ENCODE measurements around the gene NOC2L. TPM values are rescaled to one million over a fixed set of nuclear protein-coding genes. Genes with fewer than 3 reads are reported as not detected.

The NOC2L gene
- total and polyA plus RNA-seq, 2 experiments from 2014 or later: 95.4 to 119 TPM

- no peak for DNase-seq (ENCODE audit: low read depth in 1 of 2, low spot score in 1 of 2)
- Histone ChIP-seq H3K27me3 (peaks cover 21% of the 10 kb centered on the region), H3K4me3 (no peak overlapping the region), H3K4me1 (ENCODE audit: low read depth) (peaks cover 7% of the 10 kb centered on the region), H3K9me3 (ENCODE audit: low read depth) (no peaks in the 10 kb centered on the region), H3K36me3 (no peaks in the 10 kb centered on the region), H3K27ac (no peak overlapping the region)
- TF ChIP-seq CTCF (IDR thresholded peaks at IDR 0.05; ENCODE audit: low read depth, low read length): no peak
These were observed 28.4 kb downstream of the NOC2L start for GRCh38 chr1:930633-931138.

GRCh38 chr1:929712-930632, 29.1 kb downstream of the NOC2L start:
- peaks cover 1% of the 10 kb centered on the region for H3K4me1 ChIP-seq (ENCODE audit: low read depth)
- H3K27me3 ChIP-seq: peaks cover 21% of the 10 kb centered on the region
- no peak overlapping the region for H3K4me3 ChIP-seq
- no peak for TF ChIP-seq CTCF (IDR thresholded peaks at IDR 0.05; ENCODE audit: low read depth, low read length)
- no peak overlapping the region for H3K27ac ChIP-seq
- no peak for DNase-seq (ENCODE audit: low read depth in 1 of 2, low spot score in 1 of 2)
- no peaks in the 10 kb centered on the region for H3K36me3 ChIP-seq
- no peaks in the 10 kb centered on the region for H3K9me3 ChIP-seq (ENCODE audit: low read depth)

- no peak for DNase-seq (ENCODE audit: low read depth in 1 of 2, low spot score in 1 of 2)
- Histone ChIP-seq H3K36me3 (no peaks in the 10 kb centered on the region), H3K27ac (no peak overlapping the region), H3K4me3 (no peak overlapping the region), H3K9me3 (ENCODE audit: low read depth) (no peaks in the 10 kb centered on the region), H3K27me3 (peaks cover 24% of the 10 kb centered on the region), H3K4me1 (ENCODE audit: low read depth) (no peaks in the 10 kb centered on the region)
- no peak for TF ChIP-seq CTCF (IDR thresholded peaks at IDR 0.05; ENCODE audit: low read depth, low read length)
These were observed 30.0 kb downstream of the NOC2L start for GRCh38 chr1:928825-929661.

GRCh38 chr1:927748-928147, 31.3 kb downstream of the NOC2L start:
- no peak for DNase-seq (ENCODE audit: low read depth in 1 of 2, low spot score in 1 of 2)
- peaks cover 14% of the 10 kb centered on the region for H3K27me3 ChIP-seq
- peaks cover 8% of the 10 kb centered on the region for H3K4me1 ChIP-seq (ENCODE audit: low read depth)
- no peak overlapping the region for H3K4me3 ChIP-seq
- TF ChIP-seq CTCF (IDR thresholded peaks at IDR 0.05; ENCODE audit: low read depth, low read length): no peak
- H3K27ac ChIP-seq: no peak overlapping the region
- H3K9me3 ChIP-seq (ENCODE audit: low read depth): no peaks in the 10 kb centered on the region
- H3K36me3 ChIP-seq: no peaks in the 10 kb centered on the region

- Histone ChIP-seq H3K27ac (no peak overlapping the region), H3K9me3 (ENCODE audit: low read depth) (no peaks in the 10 kb centered on the region), H3K4me3 (no peak overlapping the region), H3K36me3 (no peaks in the 10 kb centered on the region), H3K27me3 (peaks cover 13% of the 10 kb centered on the region), H3K4me1 (ENCODE audit: low read depth) (peaks cover 11% of the 10 kb centered on the region)
- DNase-seq (ENCODE audit: low read depth in 1 of 2, low spot score in 1 of 2): no peak
- TF ChIP-seq CTCF (IDR thresholded peaks at IDR 0.05; ENCODE audit: low read depth, low read length): no peak
These were observed 31.8 kb downstream of the NOC2L start for GRCh38 chr1:927234-927633.
